Endothelial cell of umbilical vein (primary cell): ENCODE measurements around the gene MTERF4.

Experiments used
- POLR2A ChIP-seq: IDR thresholded peaks from 2 replicates; pipeline ENCODE4 v1.6.1; 2012; ENCODE audit warnings: low read depth, mild to moderate bottlenecking, control low read depth, low read length
- POLR2AphosphoS5 ChIP-seq: IDR thresholded peaks from 2 replicates; pipeline ENCODE4 v1.6.1; 2012; ENCODE audit warnings: low read depth, mild to moderate bottlenecking, control low read depth, low read length, moderate library complexity; ENCODE audit not compliant: insufficient read depth

DNA sequence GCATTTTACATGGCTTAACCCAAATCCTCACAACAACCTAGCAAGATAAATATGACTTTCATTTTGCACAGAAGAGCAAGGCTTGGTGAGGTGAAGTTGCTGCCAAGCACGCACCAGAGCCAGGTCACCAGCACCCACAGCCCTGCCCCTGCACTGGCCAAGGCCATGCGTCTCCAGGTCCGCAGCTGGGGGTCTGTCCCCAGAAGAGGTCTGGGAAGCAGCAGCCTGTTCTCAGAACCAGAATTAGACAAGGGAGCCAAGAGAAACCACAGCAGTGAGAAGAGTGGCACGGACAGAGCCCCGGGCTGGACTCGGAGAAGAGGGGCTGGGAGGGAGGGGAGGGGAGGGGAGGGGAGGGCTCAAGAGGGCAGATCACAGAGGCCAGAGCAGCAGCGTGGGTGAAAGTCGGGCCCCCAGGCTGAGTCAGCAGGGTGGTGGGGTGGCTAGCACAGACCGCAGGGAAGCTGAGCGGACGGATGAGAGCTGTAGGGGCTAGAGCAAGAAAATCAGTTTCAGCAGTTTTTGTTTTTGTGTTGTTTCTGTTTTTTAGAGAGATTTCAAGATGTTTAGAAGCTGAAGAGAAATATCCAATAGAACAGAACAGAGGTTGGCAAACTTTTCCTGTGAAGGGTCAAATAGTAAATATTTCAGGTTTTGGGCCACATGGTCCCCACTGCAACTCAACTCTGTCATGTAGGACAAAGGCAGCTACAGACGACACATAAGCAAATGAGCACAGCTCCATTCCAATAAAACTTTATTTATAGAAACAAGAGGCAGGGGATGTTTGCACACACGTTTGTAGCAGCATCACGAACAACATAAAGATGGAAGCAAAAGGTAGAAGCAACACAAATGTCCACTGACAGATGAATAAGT, 7.4 kb upstream of the MTERF4 start:
- TF ChIP-seq POLR2AphosphoS5 (no peak), POLR2A (no peak)
